Effector memory CD8-positive, alpha-beta T cell (primary cell): Measurements from ENCODE around the gene VPS4B.
A peak's percentile ranks its signal among the peaks of the same experiment; 100 is the strongest.

Source experiments
- ATAC-seq: fragments of 150-1000 bp; cut with Tn5 transposase; replicated peaks from 2 replicates; pipeline ENCODE4 v1.10.0; 2021; ENCODE audit warnings: mild to moderate bottlenecking, moderate library complexity
- DNase-seq, 3 experiments: peaks; one replicate each; pipeline ENCODE4 v3.0.0; 2021
- H3K27ac Mint-ChIP-seq, 2 donors: one replicate each; pipeline ENCODE4 v1.8.0; 2022; ENCODE audit warnings: mild to moderate bottlenecking in 2 of 2, mixed read lengths in 2 of 2, moderate library complexity in 2 of 2
- H3K27me3 Mint-ChIP-seq, 2 donors: one replicate each; pipeline ENCODE4 v1.8.0; 2022; ENCODE audit warnings: mixed read lengths in 2 of 2
- H3K36me3 Mint-ChIP-seq: one replicate; pipeline ENCODE4 v1.8.0; 2022; ENCODE audit warnings: mild to moderate bottlenecking, moderate library complexity, mixed read lengths; ENCODE audit not compliant: insufficient read depth
- H3K4me1 Mint-ChIP-seq, 2 donors: one replicate each; pipeline ENCODE4 v1.8.0; 2022; ENCODE audit warnings: low read depth in 2 of 2, mixed read lengths in 2 of 2
- H3K4me3 Mint-ChIP-seq, 2 donors: one replicate each; pipeline ENCODE4 v1.8.0; 2022; ENCODE audit warnings: mild to moderate bottlenecking in 2 of 2, mixed read lengths in 2 of 2, moderate library complexity in 2 of 2
- H3K9me3 Mint-ChIP-seq, 2 donors: one replicate each; pipeline ENCODE4 v1.8.0; 2022; ENCODE audit warnings: mixed read lengths in 2 of 2

The VPS4B gene

DNA sequence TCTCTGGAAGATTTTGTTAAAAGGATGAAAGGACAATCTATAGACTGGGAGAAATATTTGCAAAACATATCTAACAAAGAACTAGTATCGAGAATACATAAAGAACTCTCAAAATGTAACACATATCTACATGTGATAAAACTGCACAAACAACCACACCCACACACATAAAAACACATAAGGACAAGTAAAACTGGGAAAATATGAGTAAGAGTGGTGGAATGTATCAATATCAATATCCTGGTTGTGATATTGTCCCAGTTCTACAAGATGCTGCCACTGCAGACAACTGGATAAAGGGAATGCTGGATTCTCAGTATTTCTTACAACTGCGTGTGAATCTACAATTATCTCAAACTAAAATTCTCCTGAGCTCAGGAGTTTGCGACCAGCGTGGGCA is 9.3 kb downstream of the VPS4B start:
- DNase-seq (no peak), ATAC-seq (no peak)
- peaks cover 26 to 41% of the 10 kb centered on the region in 2 donors for H3K4me1 Mint-ChIP-seq
- no peaks in the 10 kb centered on the region for H3K9me3 Mint-ChIP-seq
- H3K27ac Mint-ChIP-seq: peak overlapping the region in 1 of 2 donors; percentile 68
- H3K4me3 Mint-ChIP-seq: peak overlapping the region in 1 of 2 donors; percentile 40
- H3K36me3 Mint-ChIP-seq: peaks cover 47% of the 10 kb centered on the region
- no peaks in the 10 kb centered on the region for H3K27me3 Mint-ChIP-seq

GRCh38 chr18:63410792-63411191 is 11.5 kb downstream of the VPS4B start:
- no peak for ATAC-seq
- no peak overlapping the region for H3K4me3 Mint-ChIP-seq
- peak overlapping the region; percentile 73 to 74 for H3K27ac Mint-ChIP-seq
- no peak for DNase-seq
- H3K4me1 Mint-ChIP-seq: peaks cover 26 to 51% of the 10 kb centered on the region in 2 donors
- H3K9me3 Mint-ChIP-seq: no peaks in the 10 kb centered on the region
- H3K27me3 Mint-ChIP-seq: no peaks in the 10 kb centered on the region
- peaks cover 58% of the 10 kb centered on the region for H3K36me3 Mint-ChIP-seq

DNA sequence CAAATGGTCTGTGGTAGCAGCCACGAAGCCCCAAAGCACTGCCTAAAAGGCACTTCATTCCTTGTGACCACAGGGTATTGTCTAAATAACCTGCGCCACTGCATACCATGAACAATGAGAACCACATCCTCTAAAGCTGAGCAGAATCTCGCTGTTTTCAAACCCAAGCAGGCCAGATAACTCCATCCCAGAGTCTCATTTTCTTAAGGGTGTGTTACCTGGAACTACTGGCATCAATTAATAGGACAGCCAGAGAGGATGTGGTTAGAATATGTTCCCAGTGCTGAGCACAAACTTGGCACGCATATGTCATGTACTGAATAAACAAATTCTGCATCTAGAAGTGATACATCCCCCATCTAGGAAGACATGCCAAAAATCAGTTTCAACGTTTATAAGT is 13.0 kb downstream of the VPS4B start:
- H3K27me3 Mint-ChIP-seq: no peaks in the 10 kb centered on the region
- H3K4me1 Mint-ChIP-seq: peaks cover 24 to 41% of the 10 kb centered on the region in 2 donors
- H3K36me3 Mint-ChIP-seq: peaks cover 63% of the 10 kb centered on the region
- DNase-seq (no peak), ATAC-seq (peak; percentile 48)
- H3K27ac Mint-ChIP-seq: peak overlapping the region; percentile 31 to 73
- no peak overlapping the region for H3K4me3 Mint-ChIP-seq
- H3K9me3 Mint-ChIP-seq: no peaks in the 10 kb centered on the region

GRCh38 chr18:63407734-63408133 is 14.5 kb downstream of the VPS4B start:
- Mint-ChIP-seq H3K4me1 (peaks cover 13 to 32% of the 10 kb centered on the region in 2 donors), H3K9me3 (no peaks in the 10 kb centered on the region), H3K27me3 (no peaks in the 10 kb centered on the region), H3K4me3 (no peak overlapping the region), H3K36me3 (peaks cover 63% of the 10 kb centered on the region), H3K27ac (peak overlapping the region in 1 of 2 donors; percentile 33)
- ATAC-seq: no peak
- DNase-seq: no peak

GRCh38 chr18:63405986-63406385 is 16.3 kb downstream of the VPS4B start:
- Mint-ChIP-seq H3K4me1 (peaks cover 12 to 25% of the 10 kb centered on the region in 2 donors), H3K27me3 (no peaks in the 10 kb centered on the region), H3K36me3 (peaks cover 68% of the 10 kb centered on the region), H3K27ac (peak overlapping the region; percentile 7 to 38), H3K9me3 (no peaks in the 10 kb centered on the region), H3K4me3 (no peak overlapping the region)
- DNase-seq (no peak), ATAC-seq (no peak)

- H3K27ac Mint-ChIP-seq: peak overlapping the region; percentile 23 to 55
- H3K27me3 Mint-ChIP-seq: no peaks in the 10 kb centered on the region
- ATAC-seq (no peak), DNase-seq (no peak)
- H3K4me1 Mint-ChIP-seq: peaks cover 7 to 12% of the 10 kb centered on the region in 2 donors
- H3K36me3 Mint-ChIP-seq: peaks cover 73% of the 10 kb centered on the region
- no peaks in the 10 kb centered on the region for H3K9me3 Mint-ChIP-seq
- no peak overlapping the region for H3K4me3 Mint-ChIP-seq
Observed at GRCh38 chr18:63402246-63403162, 19.8 kb downstream of the VPS4B start.

GRCh38 chr18:63399300-63399699 is 23.0 kb downstream of the VPS4B start:
- Mint-ChIP-seq H3K27me3 (no peaks in the 10 kb centered on the region), H3K4me3 (peak overlapping the region; percentile 69 to 72), H3K4me1 (peaks cover 6 to 7% of the 10 kb centered on the region in 2 donors), H3K9me3 (no peaks in the 10 kb centered on the region), H3K36me3 (peaks cover 85% of the 10 kb centered on the region), H3K27ac (peak overlapping the region; percentile 79 to 82)
- ATAC-seq (no peak), DNase-seq (no peak)

DNA sequence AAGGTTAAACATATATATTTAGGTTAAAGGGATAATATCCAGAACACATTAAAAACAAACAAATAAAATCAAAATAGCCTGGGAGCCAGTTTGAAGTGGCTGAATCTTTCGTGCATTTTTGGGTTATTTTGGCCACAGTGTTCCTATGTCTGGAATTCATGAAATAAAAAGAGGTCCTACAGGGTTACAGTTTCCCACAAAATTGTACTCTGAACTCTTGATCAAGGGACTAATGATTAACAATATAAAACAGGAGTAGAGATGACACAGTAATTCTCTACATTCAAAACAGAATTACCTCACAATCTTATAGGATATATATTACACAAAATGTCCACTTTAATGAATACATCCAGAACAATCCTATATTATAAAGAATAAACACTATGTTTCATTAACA is 24.9 kb downstream of the VPS4B start:
- H3K4me1 Mint-ChIP-seq: peaks cover 3 to 5% of the 10 kb centered on the region in 2 donors
- no peaks in the 10 kb centered on the region for H3K27me3 Mint-ChIP-seq
- DNase-seq: no peak
- no peak for ATAC-seq
- H3K4me3 Mint-ChIP-seq: no peak overlapping the region
- no peaks in the 10 kb centered on the region for H3K9me3 Mint-ChIP-seq
- H3K27ac Mint-ChIP-seq: no peak overlapping the region
- H3K36me3 Mint-ChIP-seq: peaks cover 85% of the 10 kb centered on the region

- Mint-ChIP-seq H3K4me1 (peaks cover 3 to 5% of the 10 kb centered on the region in 2 donors), H3K4me3 (no peak overlapping the region), H3K27ac (no peak overlapping the region), H3K9me3 (no peaks in the 10 kb centered on the region), H3K27me3 (no peaks in the 10 kb centered on the region), H3K36me3 (peaks cover 80% of the 10 kb centered on the region)
- no peak for DNase-seq
- ATAC-seq: no peak
Observed at GRCh38 chr18:63395503-63395902, 26.8 kb downstream of the VPS4B start.

- Mint-ChIP-seq H3K27me3 (no peaks in the 10 kb centered on the region), H3K4me3 (no peak overlapping the region), H3K9me3 (no peaks in the 10 kb centered on the region), H3K4me1 (peaks cover 2 to 3% of the 10 kb centered on the region in 2 donors), H3K27ac (no peak overlapping the region), H3K36me3 (peaks cover 80% of the 10 kb centered on the region)
- no peak for ATAC-seq
- DNase-seq: no peak
Observed at GRCh38 chr18:63394954-63395353, 27.3 kb downstream of the VPS4B start.

GRCh38 chr18:63387861-63388260 is 34.4 kb downstream of the VPS4B start:
- no peaks in the 10 kb centered on the region for H3K9me3 Mint-ChIP-seq
- no peak overlapping the region for H3K27ac Mint-ChIP-seq
- no peaks in the 10 kb centered on the region for H3K27me3 Mint-ChIP-seq
- H3K4me1 Mint-ChIP-seq: no peaks in the 10 kb centered on the region
- no peak overlapping the region for H3K4me3 Mint-ChIP-seq
- peaks cover 35% of the 10 kb centered on the region for H3K36me3 Mint-ChIP-seq
- ATAC-seq: no peak
- no peak for DNase-seq

- no peaks in the 10 kb centered on the region for H3K27me3 Mint-ChIP-seq
- DNase-seq (no peak), ATAC-seq (no peak)
- H3K27ac Mint-ChIP-seq: no peak overlapping the region
- H3K36me3 Mint-ChIP-seq: peaks cover 1% of the 10 kb centered on the region
- H3K4me1 Mint-ChIP-seq: peaks cover 3 to 8% of the 10 kb centered on the region in 2 donors
- no peak overlapping the region for H3K4me3 Mint-ChIP-seq
- no peaks in the 10 kb centered on the region for H3K9me3 Mint-ChIP-seq
Observed at GRCh38 chr18:63382843-63383242, 39.4 kb downstream of the VPS4B start.

GRCh38 chr18:63379639-63379962 is 42.7 kb downstream of the VPS4B start:
- DNase-seq (no peak), ATAC-seq (no peak)
- Mint-ChIP-seq H3K4me3 (no peak overlapping the region), H3K36me3 (no peaks in the 10 kb centered on the region), H3K9me3 (no peaks in the 10 kb centered on the region), H3K27me3 (no peaks in the 10 kb centered on the region), H3K4me1 (peaks cover 6 to 14% of the 10 kb centered on the region in 2 donors), H3K27ac (no peak overlapping the region)

GRCh38 chr18:63378919-63379638 is 43.2 kb downstream of the VPS4B start:
- Mint-ChIP-seq H3K4me1 (peaks cover 6 to 14% of the 10 kb centered on the region in 2 donors), H3K36me3 (no peaks in the 10 kb centered on the region), H3K9me3 (no peaks in the 10 kb centered on the region), H3K27me3 (no peaks in the 10 kb centered on the region), H3K4me3 (peak overlapping the region; percentile 1 to 39), H3K27ac (peak overlapping the region; percentile 0 to 58)
- DNase-seq: no peak
- ATAC-seq: no peak
